ENCODE measurements around the gene SMU1. TPM values are rescaled to one million over a fixed set of nuclear protein-coding genes. Genes with fewer than 3 reads are reported as not detected.

The SMU1 gene
- total and polyA plus RNA-seq, 12 donors, result 5.8 to 18.5 (median 16.7) TPM

DNA sequence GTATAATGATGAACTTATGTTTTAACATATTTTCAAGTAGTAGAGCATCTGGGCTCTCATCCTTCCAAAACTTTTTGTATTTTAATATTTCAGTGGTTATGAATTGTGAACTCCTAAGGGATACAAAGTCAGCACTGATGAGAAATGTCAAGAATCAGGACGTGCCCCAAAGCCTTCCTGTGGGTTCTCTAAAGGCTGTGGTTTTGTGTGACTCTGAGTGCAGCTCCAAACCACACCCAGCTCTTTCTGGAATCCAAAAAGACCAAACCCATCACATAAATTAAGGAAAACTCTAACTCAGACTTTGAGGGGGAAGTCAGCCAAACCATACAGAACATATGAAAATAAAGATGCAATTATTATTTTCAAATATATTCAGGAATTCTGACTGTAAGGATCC, 40.8 kb upstream of the SMU1 start:
- peak in 1 of 8 donors; percentile 14 for ATAC-seq
- TF ChIP-seq, protein P1, sequence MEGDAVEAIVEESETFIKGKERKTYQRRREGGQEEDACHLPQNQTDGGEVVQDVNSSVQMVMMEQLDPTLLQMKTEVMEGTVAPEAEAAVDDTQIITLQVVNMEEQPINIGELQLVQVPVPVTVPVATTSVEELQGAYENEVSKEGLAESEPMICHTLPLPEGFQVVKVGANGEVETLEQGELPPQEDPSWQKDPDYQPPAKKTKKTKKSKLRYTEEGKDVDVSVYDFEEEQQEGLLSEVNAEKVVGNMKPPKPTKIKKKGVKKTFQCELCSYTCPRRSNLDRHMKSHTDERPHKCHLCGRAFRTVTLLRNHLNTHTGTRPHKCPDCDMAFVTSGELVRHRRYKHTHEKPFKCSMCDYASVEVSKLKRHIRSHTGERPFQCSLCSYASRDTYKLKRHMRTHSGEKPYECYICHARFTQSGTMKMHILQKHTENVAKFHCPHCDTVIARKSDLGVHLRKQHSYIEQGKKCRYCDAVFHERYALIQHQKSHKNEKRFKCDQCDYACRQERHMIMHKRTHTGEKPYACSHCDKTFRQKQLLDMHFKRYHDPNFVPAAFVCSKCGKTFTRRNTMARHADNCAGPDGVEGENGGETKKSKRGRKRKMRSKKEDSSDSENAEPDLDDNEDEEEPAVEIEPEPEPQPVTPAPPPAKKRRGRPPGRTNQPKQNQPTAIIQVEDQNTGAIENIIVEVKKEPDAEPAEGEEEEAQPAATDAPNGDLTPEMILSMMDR (IDR thresholded peaks at IDR 0.05), result no peak
- peaks cover 0 to 97% (median 30%) of the 10 kb centered on the region in 9 donors for H3K36me3 ChIP-seq
- H3K9me3 ChIP-seq, result no peaks in the 10 kb centered on the region
- no peak for DNase-seq
- no peak overlapping the region for H3K4me3 ChIP-seq
- H3K4me1 ChIP-seq, result peaks cover 5 to 59% (median 34%) of the 10 kb centered on the region in 9 donors
- H3K27ac ChIP-seq, result peak overlapping the region in 8 of 10 donors; percentile 6 to 80 (median 60)
- WGBS, 2 donors, result 18 to 32% methylated on average over 1 of the region's 1 CpG
- intact Hi-C loops (cut with DNase I), result no loop called here
- H3K27me3 ChIP-seq, result no peaks in the 10 kb centered on the region

DNA sequence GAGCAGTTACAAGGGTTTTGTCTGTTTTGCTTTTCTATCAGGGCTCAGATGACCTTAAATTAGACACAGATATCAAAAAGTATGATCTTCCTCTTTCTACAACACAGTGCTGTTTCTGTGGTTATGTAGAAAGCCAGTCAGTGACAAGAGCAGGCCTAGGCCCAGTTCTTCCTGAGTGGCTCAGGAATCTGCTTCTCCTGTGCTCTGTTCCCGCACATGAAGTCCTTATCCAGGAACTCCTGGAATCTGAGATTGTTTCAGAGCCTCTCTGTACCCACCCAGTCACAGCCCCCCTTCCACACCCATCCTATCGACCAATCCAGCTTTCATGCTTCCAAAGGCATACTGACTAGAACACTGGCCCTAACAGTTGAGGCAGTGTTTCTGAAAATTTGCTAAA, 40.4 kb upstream of the SMU1 start:
- TF ChIP-seq, protein P1 (IDR thresholded peaks at IDR 0.05), result no peak
- H3K4me3 ChIP-seq, result no peak overlapping the region
- intact Hi-C loops (cut with DNase I), result no loop called here
- H3K27me3 ChIP-seq, result no peaks in the 10 kb centered on the region
- H3K4me1 ChIP-seq, result peaks cover 5 to 59% (median 34%) of the 10 kb centered on the region in 9 donors
- DNase-seq (no peak), ATAC-seq (peak in 6 of 8 donors; percentile 22 to 87 (median 56))
- peak overlapping the region in 8 of 10 donors; percentile 6 to 80 (median 60) for H3K27ac ChIP-seq
- no peaks in the 10 kb centered on the region for H3K9me3 ChIP-seq
- 24 to 38% methylated on average over 2 of the region's 2 CpGs for WGBS, 2 donors
- peaks cover 0 to 97% (median 33%) of the 10 kb centered on the region in 9 donors for H3K36me3 ChIP-seq

DNA sequence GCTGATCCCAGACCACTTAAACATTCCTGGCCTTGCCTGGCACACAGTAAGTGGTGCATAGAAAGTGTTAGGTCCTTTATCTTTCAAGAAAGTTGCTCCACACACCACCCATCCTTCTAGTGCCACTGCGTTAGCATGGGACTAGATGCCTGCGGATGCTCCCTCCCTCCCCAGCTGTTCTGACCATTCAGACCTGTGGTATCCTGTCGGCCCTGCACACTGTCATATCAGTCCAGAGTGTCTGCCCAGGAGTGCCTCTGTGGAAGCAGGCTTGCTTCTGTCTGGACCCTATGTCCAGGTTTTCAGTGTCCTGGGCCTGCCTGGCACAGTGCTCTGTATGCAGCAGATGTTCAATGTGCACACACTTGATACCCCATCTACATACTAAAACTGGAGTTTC, 38.3 kb upstream of the SMU1 start:
- DNase-seq (no peak), ATAC-seq (peak in 3 of 8 donors; percentile 6 to 24 (median 20))
- H3K4me3 ChIP-seq, result no peak overlapping the region
- peak overlapping the region in 1 of 10 donors; percentile 15 for H3K27ac ChIP-seq
- H3K36me3 ChIP-seq, result peaks cover 0 to 90% (median 29%) of the 10 kb centered on the region in 9 donors
- no peaks in the 10 kb centered on the region for H3K27me3 ChIP-seq
- peaks cover 5 to 59% (median 31%) of the 10 kb centered on the region in 9 donors for H3K4me1 ChIP-seq
- no peaks in the 10 kb centered on the region for H3K9me3 ChIP-seq
- WGBS, 2 donors, result 70 to 83% methylated on average over 3 of the region's 3 CpGs
- intact Hi-C loops (cut with DNase I), result loop anchor here in 1 of 10 donors (5.0 kb wide), 1 partner anchor 53 kb away; the partner anchor contains the start of gene B4GALT1
- TF ChIP-seq, protein P1 (IDR thresholded peaks at IDR 0.05), result no peak

DNA sequence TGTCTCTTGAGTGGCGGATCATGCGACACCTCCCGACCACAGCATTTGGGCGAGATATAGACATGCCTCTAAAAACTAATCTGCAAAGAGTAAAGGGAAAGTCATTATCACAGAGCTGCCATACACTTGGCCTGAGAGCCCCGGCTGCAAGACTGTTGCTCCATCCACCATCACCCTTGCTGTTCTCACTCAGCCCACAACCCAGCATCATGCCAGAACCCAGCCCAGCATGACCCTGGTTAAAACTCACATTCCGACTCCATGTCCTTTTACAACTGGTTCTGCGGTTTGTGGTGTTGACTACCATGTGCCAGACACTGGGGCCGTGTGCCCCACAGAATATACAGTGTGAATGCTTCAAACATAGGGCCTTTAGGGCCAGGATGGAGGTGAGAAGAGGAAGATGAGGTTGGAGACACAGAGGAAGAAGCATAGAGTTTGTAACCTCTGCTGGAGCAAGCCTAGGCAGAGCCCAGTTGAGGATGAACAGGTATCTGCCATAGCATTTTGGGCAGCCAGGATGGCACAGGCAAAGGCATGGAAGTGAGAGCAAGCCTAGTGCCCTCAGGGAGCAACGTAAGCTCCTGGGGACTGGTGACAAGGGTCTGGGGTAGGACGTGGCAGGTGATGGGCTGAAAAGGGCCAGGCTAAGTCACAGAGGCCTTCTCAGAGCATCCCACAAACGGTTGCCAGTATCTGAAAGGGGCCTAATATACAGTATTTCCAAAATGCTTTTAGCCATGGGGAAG, 37.5 kb upstream of the SMU1 start:
- no peaks in the 10 kb centered on the region for H3K9me3 ChIP-seq
- H3K36me3 ChIP-seq, result peaks cover 0 to 89% (median 29%) of the 10 kb centered on the region in 9 donors
- 80 to 86% methylated on average over 11 of the region's 11 CpGs for WGBS, 2 donors
- no peak overlapping the region for H3K4me3 ChIP-seq
- TF ChIP-seq, protein P1 (IDR thresholded peaks at IDR 0.05), result no peak
- peaks cover 5 to 52% (median 31%) of the 10 kb centered on the region in 9 donors for H3K4me1 ChIP-seq
- DNase-seq (no peak), ATAC-seq (no peak)
- no peak overlapping the region for H3K27ac ChIP-seq
- intact Hi-C loops (cut with DNase I), result loop anchor here in 1 of 10 donors (5.0 kb wide), 1 partner anchor 53 kb away; the partner anchor contains the start of gene B4GALT1
- no peaks in the 10 kb centered on the region for H3K27me3 ChIP-seq

Measured in heart right ventricle (tissue), 16 donors.